ENCODE data around the gene F10. TPM values are rescaled to one million over a fixed set of nuclear protein-coding genes. Genes with fewer than 3 reads are reported as not detected.

The F10 gene
- total RNA-seq, 1 experiment from 2014 or later = not detected

DNA sequence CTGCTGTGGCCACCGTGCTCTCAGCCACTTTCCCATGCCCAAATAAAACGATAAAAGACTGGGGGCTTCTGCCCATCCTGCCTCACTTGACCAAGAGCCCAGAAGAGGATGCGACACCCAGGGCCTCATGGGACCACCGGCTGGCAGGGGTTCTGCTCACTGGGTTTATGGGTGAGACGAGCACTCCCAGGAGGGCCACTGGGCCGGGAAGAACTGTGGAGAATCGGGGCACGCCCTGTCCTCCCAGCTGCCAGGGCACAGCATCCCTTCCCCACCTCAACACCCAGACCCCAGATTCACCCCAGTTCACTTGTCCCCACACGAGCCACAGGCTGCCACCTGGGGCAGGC is 4.7 kb upstream of the F10 start:
- TF ChIP-seq, protein P1, sequence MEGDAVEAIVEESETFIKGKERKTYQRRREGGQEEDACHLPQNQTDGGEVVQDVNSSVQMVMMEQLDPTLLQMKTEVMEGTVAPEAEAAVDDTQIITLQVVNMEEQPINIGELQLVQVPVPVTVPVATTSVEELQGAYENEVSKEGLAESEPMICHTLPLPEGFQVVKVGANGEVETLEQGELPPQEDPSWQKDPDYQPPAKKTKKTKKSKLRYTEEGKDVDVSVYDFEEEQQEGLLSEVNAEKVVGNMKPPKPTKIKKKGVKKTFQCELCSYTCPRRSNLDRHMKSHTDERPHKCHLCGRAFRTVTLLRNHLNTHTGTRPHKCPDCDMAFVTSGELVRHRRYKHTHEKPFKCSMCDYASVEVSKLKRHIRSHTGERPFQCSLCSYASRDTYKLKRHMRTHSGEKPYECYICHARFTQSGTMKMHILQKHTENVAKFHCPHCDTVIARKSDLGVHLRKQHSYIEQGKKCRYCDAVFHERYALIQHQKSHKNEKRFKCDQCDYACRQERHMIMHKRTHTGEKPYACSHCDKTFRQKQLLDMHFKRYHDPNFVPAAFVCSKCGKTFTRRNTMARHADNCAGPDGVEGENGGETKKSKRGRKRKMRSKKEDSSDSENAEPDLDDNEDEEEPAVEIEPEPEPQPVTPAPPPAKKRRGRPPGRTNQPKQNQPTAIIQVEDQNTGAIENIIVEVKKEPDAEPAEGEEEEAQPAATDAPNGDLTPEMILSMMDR (IDR thresholded peaks at IDR 0.05; ENCODE audit: unreplicated experiment) = no peak
- ChIA-PET CTCF (no interaction called here), POLR2A (no interaction called here)
- BruUV-seq (replicated peaks) = no TSS peak
- Mint-ChIP-seq H3K4me1 (ENCODE audit: insufficient read depth, unreplicated experiment) (no peaks in the 10 kb centered on the region), H3K36me3 (ENCODE audit: insufficient read depth, unreplicated experiment) (peaks cover 3% of the 10 kb centered on the region), H3K27me3 (ENCODE audit: insufficient read depth, unreplicated experiment) (no peaks in the 10 kb centered on the region), H3K9me3 (ENCODE audit: unreplicated experiment) (no peaks in the 10 kb centered on the region), H3K27ac (ENCODE audit: low read depth, unreplicated experiment) (no peak overlapping the region), H3K4me3 (ENCODE audit: unreplicated experiment) (no peak overlapping the region)
- DNase-seq (ENCODE audit: unreplicated experiment) = no peak
- intact Hi-C loops (cut with micrococcal nuclease) = no loop called here

DNA sequence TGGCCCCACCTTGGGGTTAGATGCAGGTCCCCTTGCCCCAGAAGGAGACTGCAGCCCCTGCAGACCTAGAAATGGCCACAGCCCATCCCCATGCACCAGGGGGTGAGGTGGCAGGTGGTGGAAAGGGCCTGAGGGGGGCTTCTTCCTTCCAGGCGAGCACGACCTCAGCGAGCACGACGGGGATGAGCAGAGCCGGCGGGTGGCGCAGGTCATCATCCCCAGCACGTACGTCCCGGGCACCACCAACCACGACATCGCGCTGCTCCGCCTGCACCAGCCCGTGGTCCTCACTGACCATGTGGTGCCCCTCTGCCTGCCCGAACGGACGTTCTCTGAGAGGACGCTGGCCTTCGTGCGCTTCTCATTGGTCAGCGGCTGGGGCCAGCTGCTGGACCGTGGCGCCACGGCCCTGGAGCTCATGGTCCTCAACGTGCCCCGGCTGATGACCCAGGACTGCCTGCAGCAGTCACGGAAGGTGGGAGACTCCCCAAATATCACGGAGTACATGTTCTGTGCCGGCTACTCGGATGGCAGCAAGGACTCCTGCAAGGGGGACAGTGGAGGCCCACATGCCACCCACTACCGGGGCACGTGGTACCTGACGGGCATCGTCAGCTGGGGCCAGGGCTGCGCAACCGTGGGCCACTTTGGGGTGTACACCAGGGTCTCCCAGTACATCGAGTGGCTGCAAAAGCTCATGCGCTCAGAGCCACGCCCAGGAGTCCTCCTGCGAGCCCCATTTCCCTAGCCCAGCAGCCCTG is 4.2 kb upstream of the F10 start:
- no peaks in the 10 kb centered on the region for H3K4me1 Mint-ChIP-seq (ENCODE audit: insufficient read depth, unreplicated experiment)
- ChIA-PET POLR2A (no interaction called here), CTCF (interaction anchor here (0.7 to 0.8 kb wide), 2 partner anchors 19 to 28 kb away, joined by 3 to 4 read pairs; no protein-coding TSS in a partner anchor)
- no peak overlapping the region for H3K4me3 Mint-ChIP-seq (ENCODE audit: unreplicated experiment)
- no peak for DNase-seq (ENCODE audit: unreplicated experiment)
- BruUV-seq (replicated peaks) = no TSS peak
- H3K9me3 Mint-ChIP-seq (ENCODE audit: unreplicated experiment) = no peaks in the 10 kb centered on the region
- intact Hi-C loops (cut with micrococcal nuclease) = no loop called here
- H3K27me3 Mint-ChIP-seq (ENCODE audit: insufficient read depth, unreplicated experiment) = no peaks in the 10 kb centered on the region
- no peak overlapping the region for H3K27ac Mint-ChIP-seq (ENCODE audit: low read depth, unreplicated experiment)
- TF ChIP-seq, protein P1 (IDR thresholded peaks at IDR 0.05; ENCODE audit: unreplicated experiment) = no peak
- H3K36me3 Mint-ChIP-seq (ENCODE audit: insufficient read depth, unreplicated experiment) = peaks cover 6% of the 10 kb centered on the region

DNA sequence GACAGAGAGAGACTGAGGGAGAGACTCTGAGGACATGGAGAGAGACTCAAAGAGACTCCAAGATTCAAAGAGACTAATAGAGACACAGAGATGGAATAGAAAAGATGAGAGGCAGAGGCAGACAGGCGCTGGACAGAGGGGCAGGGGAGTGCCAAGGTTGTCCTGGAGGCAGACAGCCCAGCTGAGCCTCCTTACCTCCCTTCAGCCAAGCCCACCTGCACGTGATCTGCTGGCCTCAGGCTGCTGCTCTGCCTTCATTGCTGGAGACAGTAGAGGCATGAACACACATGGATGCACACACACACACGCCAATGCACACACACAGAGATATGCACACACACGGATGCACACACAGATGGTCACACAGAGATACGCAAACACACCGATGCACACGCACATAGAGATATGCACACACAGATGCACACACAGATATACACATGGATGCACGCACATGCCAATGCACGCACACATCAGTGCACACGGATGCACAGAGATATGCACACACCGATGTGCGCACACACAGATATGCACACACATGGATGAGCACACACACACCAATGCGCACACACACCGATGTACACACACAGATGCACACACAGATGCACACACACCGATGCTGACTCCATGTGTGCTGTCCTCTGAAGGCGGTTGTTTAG is 3.3 kb upstream of the F10 start:
- Mint-ChIP-seq H3K27ac (ENCODE audit: low read depth, unreplicated experiment) (no peak overlapping the region), H3K27me3 (ENCODE audit: insufficient read depth, unreplicated experiment) (no peaks in the 10 kb centered on the region), H3K9me3 (ENCODE audit: unreplicated experiment) (no peaks in the 10 kb centered on the region), H3K4me3 (ENCODE audit: unreplicated experiment) (no peak overlapping the region), H3K4me1 (ENCODE audit: insufficient read depth, unreplicated experiment) (no peaks in the 10 kb centered on the region), H3K36me3 (ENCODE audit: insufficient read depth, unreplicated experiment) (peaks cover 6% of the 10 kb centered on the region)
- BruUV-seq (replicated peaks) = no TSS peak
- DNase-seq (ENCODE audit: unreplicated experiment) = no peak
- TF ChIP-seq, protein P1 (IDR thresholded peaks at IDR 0.05; ENCODE audit: unreplicated experiment) = no peak
- intact Hi-C loops (cut with micrococcal nuclease) = no loop called here
- POLR2A ChIA-PET = no interaction called here
- CTCF ChIA-PET = interaction anchor here (0.7 to 0.8 kb wide), 2 partner anchors 18 to 29 kb away, joined by 3 to 4 read pairs; no protein-coding TSS in a partner anchor

DNA sequence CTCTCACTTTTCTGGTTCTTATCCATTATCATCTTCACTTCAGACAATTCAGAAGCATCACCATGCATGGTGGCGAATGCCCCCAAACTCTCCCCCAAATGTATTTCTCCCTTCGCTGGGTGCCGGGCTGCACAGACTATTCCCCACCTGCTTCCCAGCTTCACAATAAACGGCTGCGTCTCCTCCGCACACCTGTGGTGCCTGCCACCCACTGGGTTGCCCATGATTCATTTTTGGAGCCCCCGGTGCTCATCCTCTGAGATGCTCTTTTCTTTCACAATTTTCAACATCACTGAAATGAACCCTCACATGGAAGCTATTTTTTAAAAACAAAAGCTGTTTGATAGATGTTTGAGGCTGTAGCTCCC is 2.8 kb upstream of the F10 start:
- intact Hi-C loops (cut with micrococcal nuclease) = no loop called here
- H3K27ac Mint-ChIP-seq (ENCODE audit: low read depth, unreplicated experiment) = no peak overlapping the region
- CTCF ChIA-PET = no interaction called here
- BruUV-seq (replicated peaks) = no TSS peak
- DNase-seq (ENCODE audit: unreplicated experiment) = no peak
- H3K4me3 Mint-ChIP-seq (ENCODE audit: unreplicated experiment) = no peak overlapping the region
- no peaks in the 10 kb centered on the region for H3K27me3 Mint-ChIP-seq (ENCODE audit: insufficient read depth, unreplicated experiment)
- H3K4me1 Mint-ChIP-seq (ENCODE audit: insufficient read depth, unreplicated experiment) = no peaks in the 10 kb centered on the region
- peaks cover 6% of the 10 kb centered on the region for H3K36me3 Mint-ChIP-seq (ENCODE audit: insufficient read depth, unreplicated experiment)
- TF ChIP-seq, protein P1 (IDR thresholded peaks at IDR 0.05; ENCODE audit: unreplicated experiment) = no peak
- no peaks in the 10 kb centered on the region for H3K9me3 Mint-ChIP-seq (ENCODE audit: unreplicated experiment)
- POLR2A ChIA-PET = no interaction called here
